RPMI8226 (cell line): Measurements from ENCODE around the gene CAPNS1.
A peak's percentile ranks its signal among the peaks of the same experiment; 100 is the strongest.

ENCODE experiments used
- DNase-seq: peaks from one replicate; pipeline ENCODE4 v3.0.0-alpha.2; 2015

CAPNS1 gene

DNA sequence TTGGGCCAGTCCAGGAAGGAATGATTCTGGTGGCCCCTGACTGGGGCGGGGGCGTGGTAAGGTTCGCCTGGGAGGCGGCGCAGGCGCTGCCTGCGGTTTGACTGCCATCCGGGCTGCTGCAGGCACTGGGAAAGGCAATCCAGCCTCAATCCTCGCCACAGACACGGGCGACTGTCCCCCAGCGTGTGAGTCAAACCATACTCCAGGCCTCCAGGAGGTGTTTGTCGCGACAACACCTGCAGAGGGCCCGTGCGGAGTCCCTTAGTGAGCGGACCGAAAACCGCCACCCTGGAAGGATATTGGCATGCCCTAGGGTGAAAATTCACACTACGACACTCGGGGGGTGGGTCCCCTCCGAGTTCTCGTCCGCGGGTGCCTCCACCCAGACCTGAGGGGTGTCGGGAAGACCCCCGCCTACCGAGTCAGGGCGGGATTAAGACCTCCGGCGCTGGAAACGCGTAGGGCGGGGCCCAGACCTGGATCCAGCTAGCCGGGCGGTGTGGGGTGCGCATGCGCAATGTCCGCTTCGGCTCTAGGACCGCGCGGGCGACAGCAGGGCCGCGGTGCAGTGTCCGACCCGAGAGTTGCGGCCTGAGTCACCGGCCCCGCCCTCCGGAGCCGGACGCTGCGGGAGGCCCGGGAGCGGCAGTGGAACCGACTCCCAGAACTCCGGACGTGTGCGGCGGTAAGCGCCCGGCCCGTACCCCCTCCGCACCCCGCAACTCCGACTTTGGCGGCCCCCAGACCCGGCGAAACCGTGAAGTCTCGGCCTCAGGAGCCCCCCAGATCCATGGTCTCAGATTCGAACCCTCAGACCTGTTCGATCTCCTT is at the start of gene CAPNS1:
CAPNS1 (plus strand) TSS at position 594 of the 831 bp plus-strand sequence. CDS start 946 bp downstream, outside the sequence.
- peak; percentile 92 for DNase-seq

DNA sequence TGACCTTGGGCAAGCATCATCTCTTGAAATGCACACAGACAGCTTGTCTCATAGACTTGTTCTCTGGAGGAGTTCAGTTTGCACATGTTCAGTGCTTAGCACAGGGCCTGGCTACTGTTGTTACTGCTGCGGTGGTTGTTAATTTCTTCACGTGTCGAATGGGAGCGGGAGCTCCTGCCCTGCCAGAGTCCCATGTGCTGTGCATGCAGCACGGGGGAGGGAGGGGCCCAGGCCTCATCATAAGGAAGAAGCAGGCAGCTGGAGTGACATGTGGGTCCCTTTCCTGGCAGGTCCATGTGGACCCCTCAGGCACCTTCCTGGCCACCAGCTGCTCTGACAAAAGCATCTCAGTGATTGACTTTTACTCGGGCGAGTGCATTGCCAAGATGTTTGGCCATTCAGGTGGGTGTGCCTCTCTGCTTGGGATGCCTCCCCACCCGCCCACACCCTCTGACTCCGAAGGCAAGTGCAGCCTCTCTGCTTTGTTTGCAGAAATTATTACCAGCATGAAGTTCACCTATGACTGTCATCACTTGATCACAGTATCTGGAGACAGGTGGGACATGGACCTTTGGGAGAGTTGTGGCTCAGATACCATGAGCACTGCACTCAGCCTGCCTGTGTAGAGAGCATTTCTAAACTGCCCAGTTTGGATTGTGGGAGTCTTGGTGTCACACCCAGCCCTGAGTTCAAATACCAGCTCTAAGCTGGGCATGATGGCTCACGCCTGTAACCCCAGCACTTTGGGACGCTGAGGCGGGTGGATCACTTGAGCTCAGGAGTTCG is 48.8 kb upstream of the CAPNS1 start:
- DNase-seq, result no peak

DNA sequence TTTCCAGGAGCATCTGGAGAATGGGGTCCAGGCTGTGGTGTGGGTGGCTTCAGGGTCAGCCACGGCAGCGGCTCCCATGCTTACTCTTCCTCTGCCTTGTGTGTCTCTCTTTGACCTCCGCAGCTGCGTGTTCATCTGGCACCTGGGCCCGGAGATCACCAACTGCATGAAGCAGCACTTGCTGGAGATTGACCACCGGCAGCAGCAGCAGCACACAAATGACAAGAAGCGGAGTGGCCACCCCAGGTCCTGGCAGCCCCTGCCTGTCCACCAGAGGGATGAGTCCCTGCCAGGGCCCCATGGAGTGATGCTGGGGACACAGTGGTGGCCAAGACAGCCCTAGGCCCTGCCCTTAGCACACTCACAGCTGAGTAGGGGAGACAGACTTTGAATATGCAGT is 47.3 kb upstream of the CAPNS1 start:
- no peak for DNase-seq

DNA sequence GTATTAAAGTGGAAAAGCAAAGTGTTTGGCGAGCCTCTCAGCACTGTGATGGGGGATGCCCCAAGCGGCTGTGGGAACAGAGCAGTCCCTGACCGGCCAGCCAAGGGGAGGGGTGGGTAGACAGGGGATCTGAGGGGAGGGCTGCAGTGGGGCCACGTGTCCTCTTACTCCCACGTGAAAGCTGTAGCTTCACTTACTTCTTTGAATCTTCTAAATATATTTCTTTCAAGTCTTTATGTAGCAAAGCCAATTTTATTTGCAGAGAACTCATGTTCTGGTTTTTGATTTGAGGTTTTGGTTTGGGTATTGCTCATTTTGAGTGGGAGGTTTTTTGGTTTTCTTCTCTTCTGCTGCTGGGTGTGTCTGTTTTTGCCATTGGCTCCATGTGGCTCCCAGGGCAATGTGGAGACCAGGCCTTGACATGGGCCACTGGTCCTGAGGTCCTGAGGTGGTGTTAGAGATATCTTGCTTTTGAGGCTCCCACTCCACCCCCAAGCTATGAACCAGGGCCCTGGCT is 46.7 kb upstream of the CAPNS1 start:
- no peak for DNase-seq

DNA sequence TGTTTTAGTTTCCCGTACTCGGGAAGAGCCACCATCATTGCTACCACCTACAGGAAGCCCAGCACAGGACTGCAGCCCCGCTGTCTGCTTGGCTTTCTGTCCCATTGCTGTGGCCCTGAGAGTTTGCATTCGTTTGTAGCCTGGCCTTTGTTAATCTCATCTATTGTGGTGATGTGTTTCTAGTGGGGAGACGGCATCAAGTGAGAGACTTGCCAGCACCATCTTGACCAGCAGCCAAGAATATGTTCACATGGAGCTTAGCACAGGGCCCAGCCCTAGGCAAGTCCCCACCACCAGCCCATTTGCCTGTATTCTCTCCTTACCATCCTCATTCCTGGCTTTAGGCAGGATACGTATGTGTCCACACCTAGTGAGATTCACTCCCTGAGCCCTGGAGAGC is 46.2 kb upstream of the CAPNS1 start:
- DNase-seq, result no peak

DNA sequence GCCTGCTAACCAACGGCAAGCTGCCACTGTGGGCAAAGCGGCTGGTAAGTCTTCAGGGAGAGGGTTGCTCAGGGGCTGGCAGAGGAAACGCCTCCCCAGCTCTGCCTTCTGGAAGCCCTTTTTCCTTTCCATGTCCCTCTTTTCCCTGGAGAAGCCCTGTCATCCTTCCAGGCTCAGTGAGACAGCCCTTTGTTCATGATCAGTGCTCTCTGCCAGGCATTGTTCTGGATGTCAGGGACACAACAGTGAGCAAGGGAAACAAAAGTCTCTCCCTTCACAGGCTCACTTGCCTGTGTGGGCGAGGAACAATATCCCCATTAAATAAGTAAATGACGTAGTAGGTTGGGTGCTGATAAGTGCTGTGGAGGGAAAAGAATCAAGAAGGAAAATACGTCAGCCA is 42.8 kb upstream of the CAPNS1 start:
- no peak for DNase-seq

DNA sequence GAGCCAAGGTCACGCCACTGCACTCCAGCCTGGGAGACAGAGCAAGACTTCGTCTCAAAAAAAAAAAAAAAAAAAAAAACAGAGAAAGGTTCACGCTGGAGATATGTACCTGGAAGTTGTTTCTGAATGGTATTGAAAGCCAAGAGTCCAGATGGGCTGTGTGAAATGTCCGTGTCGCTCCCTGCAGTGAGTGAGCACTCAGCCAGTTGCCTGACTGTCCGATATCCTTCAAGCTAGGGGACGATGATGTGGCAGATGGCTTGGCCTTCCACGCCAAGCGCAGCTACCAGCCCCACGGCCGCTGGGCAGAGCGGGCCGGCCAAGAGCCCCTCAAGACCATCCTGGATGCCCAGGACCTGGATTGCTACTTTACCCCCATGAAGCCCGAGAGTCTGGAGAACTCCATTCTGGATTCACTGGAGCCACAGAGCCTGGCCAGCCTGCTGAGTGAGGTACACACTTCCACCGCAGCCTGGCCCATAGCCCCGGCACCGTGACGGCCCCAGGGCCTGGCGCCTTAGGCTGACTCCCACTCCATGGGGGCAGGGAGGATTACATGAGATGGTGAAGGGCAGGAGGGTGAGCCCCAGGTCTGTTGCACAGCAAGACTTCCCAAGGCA is 40.6 kb upstream of the CAPNS1 start:
- DNase-seq, result no peak

DNA sequence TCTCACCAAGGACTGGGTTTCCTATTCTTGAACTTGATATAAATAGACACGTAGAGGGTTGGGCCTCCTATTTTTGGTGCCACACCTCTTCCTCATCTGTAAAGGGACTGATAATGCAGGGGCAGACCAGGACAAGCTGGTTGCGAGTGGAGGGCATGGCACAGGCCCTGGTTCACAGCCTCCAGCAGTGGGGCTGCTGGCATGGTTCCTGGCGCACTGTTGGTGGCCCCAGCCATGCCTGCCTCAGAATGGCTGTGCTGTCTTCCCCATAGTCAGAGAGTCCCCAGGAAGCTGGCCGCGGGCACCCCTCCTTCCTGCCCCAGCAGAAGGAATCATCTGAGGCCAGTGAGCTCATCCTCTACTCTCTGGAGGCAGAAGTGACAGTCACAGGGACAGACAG is 39.4 kb upstream of the CAPNS1 start:
- DNase-seq, result no peak

DNA sequence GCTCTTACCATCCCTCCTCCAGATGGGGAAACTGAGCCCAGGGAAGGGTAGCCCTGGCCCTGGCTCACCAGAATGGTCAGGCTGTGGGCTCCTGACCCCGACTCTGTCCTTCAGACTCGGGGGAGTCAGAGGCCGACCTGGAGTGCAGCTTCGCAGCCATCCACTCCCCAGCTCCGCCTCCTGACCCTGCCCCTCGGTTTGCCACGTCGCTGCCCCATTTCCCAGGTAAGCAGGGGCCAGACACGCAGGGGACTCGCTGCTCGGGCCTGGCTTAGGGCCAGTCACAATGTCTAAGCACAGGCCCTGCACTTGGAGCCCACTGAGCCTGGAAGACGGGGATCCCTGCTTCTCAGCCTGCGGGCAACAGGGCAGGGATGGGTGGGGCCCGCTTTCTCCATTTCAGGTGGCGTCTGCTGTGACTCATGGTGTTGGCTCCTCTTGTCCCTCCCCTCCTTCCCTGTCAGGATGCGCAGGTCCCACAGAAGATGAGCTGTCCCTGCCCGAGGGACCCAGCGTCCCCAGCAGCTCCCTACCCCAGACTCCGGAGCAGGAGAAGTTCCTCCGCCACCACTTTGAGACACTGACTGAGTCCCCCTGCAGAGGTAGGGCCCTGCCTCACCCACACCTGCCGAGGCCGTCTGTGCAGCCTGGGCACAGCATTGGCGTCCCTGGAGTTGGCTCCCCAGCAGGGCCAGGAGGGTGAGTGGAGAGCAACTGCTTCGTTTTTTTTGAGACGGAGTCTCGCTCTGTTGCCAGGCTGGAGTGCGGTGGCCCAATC is 38.1 kb upstream of the CAPNS1 start:
- DNase-seq, result no peak

DNA sequence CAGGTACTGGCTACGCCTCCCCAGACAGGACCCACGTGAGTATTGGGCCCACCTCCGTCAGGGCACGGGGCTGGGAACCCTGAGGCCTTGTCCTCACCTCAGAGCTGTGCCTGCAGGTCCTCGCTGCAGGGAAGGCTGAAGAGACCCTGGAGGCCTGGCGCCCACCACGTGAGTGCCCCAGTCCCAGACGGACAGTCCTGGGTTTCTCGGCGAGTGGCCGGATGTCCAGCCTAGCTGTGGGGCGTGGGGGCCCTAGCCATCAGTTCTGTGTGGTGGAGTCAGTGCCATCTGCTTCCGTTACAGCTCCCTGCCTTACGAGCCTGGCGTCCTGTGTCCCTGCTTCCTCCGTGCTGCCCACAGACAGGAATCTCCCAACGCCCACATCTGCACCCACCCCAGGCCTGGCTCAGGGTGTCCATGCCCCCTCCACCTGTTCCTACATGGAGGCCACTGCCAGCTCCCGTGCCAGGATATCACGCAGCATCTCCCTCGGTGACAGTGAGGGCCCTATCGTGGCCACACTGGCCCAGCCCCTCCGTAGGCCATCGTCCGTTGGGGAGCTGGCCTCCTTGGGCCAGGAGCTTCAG is 36.7 kb upstream of the CAPNS1 start:
- DNase-seq, result no peak

DNA sequence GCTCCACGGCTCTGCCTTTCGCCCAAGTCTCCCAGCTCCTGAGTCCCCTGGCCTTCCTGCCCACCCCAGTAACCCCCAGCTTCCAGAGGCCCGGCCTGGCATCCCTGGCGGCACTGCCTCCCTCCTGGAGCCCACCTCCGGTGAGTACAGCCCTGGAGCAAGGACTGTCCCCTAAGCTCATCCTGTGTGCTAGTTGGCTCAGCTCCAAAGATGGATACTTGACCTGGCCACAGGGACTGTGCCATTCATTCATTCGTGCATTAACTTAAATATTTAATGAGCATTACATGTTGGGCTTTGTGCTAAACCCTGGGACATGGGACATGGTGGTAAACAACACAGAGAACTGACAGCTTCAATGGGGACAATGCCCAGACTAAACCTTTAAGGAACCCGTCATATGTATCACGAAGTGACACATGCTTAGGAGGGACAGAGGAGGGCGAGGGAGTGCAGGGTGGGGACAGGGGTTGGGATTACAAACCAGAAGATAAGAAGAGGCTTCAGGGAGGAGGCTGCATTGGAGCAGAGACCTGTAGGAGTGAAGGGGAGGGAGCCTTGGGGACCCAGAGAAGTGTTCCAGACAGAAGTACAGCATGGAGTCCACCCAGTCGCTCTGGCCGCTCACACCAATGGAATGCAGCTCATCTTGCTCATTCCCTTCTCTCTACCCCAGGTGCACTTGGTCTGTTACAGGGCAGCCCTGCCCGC is 35.9 kb upstream of the CAPNS1 start:
- no peak for DNase-seq

DNA sequence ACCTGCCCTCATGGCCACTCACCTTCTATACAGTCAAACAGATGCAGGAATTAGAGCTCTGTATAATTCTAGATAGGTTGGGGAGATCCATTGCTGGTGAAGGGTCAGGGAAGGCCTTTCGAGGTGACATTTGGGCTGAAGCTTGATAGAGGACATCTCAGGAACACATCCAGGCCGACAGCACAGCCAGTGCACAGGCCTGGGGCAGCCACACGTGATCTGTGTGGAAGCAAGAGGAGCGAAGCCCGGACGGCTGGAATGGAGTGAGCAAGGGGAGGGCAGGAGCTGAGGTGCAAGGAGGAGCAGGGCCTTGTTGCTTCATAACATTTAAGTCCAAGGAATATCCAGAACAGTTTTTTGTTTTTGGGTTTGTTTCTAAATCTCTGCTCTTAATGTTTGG is 33.4 kb upstream of the CAPNS1 start:
- DNase-seq, result no peak

DNA sequence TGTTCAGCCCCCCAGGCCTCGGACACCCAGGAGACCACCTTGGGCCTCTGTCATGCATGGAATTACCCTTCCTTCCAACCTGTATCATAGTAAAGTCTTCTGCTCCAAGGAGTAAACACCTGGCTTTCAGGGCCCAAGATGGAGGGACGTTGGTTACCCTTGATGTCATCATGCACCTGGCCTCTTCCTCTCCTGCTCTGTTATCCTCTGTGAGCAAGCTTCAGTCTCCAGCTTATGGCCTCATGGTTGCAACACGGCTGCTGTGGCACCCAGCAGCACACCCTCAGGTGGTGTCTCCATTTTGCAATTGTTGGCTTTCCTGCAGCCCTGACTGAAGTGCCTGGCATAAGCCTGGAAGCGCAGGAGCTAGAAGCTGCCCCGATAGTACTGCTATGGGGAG is 32.9 kb upstream of the CAPNS1 start:
- DNase-seq, result no peak

DNA sequence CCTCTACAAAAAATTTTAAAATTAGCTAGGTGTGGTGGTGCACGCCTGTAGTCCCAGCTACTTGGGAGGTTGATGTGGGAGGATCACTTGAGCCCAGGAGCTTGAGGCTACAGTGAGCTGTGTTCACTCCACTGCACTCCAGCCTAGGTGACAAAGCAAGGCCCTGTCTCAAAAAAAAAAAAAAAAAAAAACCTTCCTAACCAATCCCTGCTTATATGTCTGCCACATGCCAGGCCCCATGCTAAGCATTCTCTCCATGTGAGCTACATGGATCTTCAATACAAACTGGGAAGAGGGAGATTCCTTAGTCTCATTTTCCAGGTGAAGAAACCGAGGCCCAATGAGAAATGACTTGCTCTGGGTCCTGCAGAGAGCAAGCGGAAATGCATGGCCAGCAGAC is 31.2 kb upstream of the CAPNS1 start:
- no peak for DNase-seq

DNA sequence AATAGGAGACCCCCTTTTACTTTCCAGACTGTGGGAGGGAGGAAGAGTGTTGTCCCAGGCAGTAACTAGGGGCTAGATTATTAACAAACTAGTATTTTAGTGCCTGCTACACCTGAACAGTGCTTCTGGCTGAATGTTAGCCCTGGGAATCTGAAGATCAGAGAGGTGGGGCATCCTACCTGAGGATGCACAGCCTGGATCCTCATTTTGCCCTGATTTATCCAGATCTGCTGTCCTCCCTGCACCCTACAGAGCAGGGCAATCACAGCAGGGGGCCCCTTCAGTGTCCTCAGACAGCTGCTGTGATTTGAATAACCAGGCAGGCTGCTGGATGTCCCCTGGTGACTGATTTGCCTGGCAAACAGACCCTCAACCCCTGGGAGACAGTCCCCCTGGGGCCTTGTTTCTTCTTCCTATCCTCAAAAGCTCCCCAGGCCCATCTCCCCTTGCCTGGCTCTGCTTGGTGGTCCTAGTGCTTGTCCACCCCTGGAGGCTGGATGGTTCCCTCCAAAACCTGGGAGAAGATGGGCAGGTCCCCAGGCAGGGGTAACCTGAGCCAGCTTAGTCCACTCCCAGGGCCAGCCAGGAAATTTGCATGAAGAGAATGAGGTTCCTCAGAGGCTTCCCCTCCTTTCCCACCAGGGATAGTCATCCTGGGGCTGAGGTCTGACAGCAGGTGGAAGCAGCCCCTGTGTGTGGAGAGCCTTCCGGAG is 29.2 kb upstream of the CAPNS1 start, which contains the start of gene OVOL3:
OVOL3 (plus strand) TSS at position 657 of the 713 bp plus-strand sequence. CDS start 60 bp downstream, outside the sequence.
- no peak for DNase-seq

DNA sequence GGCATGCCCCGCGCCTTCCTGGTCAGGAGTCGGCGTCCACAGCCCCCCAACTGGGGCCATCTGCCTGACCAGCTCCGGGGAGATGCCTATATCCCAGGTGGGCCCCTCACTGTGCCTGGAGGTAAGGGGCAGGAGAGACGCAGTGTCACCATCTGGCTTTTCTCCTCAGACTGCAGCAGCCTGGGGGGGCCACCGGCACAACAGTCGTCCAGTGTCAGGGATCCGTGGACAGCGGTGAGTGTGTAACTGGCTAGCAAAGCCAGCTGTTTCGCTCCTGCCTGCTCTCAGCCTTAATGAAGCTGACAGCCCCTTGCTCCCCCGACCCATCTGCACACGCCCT is 28.7 kb upstream of the CAPNS1 start:
- DNase-seq, result no peak

DNA sequence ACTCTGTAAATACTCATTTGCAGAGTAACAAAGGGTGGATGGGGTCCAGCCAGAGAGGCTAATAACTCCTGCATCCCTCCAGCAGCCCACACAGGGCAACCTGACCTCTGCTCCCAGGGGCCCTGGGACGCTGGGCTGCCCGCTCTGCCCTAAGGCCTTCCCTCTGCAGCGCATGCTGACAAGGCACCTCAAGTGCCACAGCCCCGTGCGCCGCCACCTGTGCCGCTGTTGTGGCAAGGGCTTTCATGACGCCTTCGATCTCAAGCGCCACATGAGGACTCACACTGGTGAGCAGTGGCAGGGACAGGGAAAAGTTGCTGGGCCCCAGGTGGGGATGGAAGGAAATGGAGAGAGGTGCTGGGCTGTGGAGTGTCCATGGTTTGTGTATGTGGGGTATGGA is 27.2 kb upstream of the CAPNS1 start:
- DNase-seq, result no peak

DNA sequence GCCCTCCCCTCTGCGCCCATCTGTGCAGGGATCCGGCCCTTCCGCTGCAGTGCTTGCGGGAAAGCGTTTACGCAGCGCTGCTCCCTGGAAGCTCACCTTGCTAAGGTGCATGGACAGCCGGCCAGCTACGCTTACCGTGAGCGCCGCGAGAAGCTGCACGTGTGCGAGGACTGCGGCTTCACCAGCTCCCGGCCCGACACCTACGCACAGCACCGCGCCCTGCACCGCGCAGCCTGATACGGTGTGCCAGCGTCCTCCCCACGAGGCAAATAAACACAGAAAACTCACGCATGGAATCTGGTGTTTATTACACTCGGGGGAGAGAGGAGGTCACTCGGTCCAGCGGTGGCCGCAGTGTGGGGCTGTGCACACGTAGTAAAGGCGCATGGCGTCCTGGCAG is 26.4 kb upstream of the CAPNS1 start:
- DNase-seq, result no peak

DNA sequence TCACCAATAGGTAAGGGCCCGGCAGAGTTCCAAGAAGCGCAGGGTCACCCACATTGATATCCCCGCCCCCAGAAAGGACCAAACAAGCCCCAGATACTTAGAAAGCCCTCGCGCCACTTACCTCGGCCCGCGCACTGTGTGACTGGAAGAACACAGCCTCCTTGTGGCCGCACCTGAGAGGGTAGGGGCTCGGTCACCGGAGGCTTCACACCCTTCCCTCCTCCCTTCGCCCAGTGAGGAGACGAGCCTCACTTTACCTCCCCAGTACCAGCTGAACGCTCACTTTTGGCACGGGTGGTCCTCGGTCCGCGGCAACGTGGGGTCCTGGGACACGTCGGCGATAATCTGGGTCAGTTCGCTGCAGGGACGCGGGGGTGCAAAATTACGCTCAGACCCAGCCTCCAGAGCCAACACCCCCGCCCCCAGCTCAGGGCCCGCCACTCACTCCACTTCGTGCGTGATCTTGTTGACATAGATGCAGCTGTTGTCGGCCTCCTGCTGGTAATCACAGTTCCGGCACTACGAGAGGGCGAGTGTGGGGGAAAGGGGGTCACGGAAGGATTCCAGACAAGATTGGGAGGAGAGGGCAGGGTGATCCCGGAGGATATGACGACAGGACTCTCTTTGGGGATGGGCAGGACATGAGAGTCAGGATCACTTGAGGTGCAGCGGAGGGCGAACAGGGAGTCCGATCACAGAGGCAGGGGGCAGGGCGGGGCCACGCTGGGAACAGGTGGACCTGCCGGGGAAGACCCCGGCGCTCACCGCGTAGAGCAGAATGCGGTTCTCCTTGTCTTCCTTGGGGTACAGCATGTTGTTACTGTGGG is 25.8 kb upstream of the CAPNS1 start:
- peak; percentile 42 for DNase-seq
